ENCODE measurements around the gene EFEMP2.

- TF ChIP-seq CTCF (IDR thresholded peaks at IDR 0.05) = no peak
- TF ChIP-seq POLR2A (IDR thresholded peaks at IDR 0.05) = no peak
Measured at GRCh38 chr11:65885231-65885630, 12.6 kb upstream of the EFEMP2 start.
